Activated CD4-positive, alpha-beta T cell treated with anti-CD3 and anti-CD28 coated beads, Interleukin-2, amount 50 U/mL, for 4 hours (primary cell): Measurements from ENCODE around the gene PLCH2.

Source experiments
- DNase-seq, 2 experiments: peaks; one replicate each; pipeline ENCODE4 v3.0.0-alpha.2; 2020

The PLCH2 gene

DNA sequence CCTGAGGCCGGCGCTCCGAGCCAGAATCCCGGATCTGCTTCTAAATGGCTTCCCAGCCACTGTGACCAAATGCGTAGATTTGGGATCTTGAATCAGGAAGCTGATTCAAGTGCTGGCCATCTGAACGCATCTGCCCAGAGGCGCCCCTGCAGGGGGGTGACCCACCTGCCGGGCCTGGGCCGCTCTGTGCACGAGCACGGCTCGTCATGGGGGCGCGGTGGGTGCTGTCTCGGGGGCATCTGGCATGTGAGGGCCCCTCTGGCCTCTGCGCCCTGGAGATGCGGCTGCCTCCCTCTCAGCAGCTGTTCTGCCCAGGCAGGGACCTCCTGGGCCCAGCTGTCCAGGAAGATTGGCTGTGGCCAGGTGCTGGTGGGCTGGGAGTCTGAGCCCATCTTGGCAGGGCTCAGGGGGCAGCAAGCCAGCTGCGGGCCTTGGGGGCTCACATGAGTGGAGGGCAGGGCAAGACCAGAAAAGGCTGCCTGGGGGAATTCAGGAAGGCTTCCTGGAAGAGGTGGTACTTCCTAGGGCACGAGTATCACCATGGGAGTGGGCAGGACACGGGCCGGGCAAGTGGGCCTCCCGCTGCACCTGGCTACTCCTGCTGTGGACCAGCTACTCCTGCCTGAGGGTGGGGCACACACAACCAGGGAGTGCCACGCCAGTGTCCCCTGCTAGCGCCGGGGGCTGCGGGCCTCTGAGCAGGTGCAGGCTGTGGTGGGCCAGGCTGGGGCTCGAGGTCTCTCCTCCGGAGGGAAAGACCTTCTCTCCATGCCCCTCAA lies 25.1 kb downstream of the PLCH2 start:
- DNase-seq = no peak

GRCh38 chr1:2501820-2502119 lies 25.7 kb downstream of the PLCH2 start:
- no peak for DNase-seq

DNA sequence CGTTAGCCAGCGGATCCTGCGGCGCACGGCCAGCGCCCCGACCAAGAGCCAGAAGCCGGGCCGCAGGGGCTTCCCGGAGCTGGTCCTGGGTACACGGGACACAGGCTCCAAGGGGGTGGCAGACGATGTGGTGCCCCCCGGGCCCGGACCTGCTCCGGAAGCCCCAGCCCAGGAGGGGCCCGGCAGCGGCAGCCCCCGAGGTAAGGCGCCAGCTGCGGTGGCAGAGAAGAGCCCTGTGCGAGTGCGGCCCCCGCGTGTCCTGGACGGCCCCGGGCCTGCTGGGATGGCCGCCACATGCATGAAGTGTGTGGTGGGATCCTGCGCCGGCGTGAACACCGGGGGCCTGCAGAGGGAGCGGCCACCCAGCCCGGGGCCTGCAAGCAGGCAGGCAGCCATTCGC lies 26.1 kb downstream of the PLCH2 start:
- no peak for DNase-seq

DNA sequence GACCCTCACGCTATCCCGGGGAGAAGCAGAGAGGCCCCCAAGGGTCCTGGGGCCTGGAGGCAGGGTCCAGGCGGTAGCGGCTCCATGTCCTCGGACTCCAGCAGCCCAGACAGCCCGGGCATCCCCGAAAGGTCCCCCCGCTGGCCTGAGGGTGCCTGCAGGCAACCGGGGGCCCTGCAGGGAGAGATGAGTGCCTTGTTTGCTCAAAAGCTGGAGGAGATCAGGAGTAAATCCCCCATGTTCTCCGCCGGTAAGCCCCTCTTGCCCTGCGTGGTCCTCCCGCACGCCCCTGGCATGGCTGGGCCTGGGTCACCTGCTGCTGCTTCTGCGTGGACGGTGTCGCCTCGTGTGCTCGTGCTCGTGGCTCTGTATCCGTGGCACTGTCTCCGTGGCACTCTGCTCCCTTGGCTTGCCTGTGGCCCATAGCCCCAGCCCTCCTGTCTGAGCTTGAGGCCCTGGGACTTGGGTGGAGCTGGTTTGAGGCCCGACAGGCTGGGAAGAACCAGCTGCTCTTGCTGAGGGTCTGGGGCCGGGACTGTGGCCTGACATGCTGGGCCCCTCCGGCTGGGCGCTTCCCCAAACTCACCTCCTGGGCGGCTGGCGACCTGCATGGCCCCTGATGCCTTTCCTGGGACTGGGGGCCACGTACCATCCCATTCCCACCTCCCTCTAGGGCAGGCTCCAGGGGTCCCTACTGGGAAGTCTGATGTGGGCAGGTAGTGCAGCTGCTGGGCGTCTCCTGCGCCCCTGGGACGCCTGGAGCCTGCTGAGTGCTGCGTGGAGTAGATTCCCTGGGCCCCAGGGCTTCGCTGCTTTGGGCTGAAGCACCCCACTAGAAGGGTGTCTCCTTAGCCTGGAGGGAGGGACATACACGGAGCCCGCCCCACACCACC lies 26.8 kb downstream of the PLCH2 start:
- no peak for DNase-seq

- DNase-seq = no peak
Observed at GRCh38 chr1:2503554-2504224, 27.6 kb downstream of the PLCH2 start.

- no peak for DNase-seq
Observed at GRCh38 chr1:2504225-2504948, 28.3 kb downstream of the PLCH2 start.

DNA sequence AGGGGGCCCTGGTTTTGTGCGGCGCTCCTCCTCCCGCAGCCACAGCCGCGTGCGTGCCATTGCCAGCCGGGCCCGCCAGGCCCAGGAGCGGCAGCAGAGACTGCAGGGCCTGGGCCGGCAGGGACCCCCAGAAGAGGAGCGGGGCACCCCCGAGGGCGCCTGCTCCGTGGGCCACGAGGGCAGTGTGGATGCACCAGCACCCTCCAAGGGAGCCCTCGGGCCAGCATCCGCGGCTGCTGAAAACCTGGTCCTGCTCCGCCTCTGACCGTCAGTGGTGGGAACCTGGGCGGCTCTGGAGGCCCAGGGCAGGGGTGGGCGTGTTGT lies 28.8 kb downstream of the PLCH2 start:
- no peak for DNase-seq

DNA sequence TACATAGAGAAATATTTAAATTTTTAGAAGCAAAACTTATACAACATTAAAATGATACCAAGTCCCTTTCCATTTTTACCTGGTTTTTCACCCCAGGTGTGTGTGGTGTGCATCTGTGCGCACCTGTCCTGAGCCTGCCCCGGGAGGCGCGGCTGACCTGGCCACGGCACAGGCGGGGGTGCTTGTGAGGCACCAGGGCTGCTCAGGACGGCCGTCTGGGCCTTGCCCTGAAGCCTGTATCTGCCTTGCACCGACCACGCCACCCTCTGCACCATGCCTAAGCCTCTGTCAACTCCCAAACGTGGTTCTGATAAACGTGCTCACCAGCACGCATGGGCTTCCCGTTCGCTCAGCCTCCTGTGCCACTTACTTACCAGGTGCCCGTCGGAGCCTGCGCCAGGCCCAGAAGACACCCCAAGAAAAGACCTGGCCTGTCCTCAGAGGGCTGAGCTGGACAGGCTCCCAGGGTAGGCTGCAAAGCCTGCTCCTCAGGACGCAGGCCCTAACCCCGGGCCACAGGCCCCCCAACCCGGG lies 29.4 kb downstream of the PLCH2 start:
- DNase-seq = no peak

DNA sequence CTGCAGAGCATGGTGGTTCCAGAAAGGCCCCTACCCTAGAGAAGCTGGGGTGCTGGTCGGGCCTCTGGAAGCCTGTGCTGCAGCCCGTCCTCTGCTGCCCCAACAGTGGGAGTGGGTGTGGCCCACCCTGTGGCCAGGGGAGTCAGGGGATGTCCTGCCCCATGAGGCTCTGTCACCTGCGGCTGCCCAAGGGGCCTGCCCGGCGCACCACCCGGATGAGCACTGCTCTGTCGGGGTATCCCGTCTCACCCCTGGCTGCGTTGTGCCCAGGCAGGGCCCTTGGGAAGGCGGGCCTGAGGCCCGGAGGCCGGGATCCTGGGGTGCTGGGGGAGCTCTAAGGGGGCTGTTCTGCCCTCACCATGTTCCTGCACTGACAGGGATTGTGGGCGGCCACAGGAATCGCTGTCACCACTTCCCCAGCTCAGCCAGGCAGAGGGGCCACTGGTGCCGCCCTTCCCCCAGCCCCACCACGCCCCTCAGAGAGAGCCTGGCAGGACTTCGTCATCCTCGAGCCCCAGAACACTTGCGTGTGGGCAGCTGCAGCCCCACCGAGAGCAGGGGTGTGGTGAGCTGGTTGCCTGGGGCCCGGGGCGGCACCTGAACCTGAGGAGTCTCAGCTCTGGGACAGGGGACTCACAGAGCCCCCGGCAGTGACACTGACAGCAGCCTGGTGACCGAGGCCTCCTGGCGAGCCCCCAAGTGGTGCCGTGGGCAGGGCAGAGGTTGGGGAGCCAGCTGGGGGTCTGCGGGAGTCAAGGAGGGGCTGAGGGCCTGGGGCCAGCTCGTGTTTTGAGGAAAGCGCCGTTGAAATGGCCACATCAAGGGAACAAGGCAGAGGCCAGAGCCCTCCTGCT lies 30.1 kb downstream of the PLCH2 start:
- DNase-seq = no peak

DNA sequence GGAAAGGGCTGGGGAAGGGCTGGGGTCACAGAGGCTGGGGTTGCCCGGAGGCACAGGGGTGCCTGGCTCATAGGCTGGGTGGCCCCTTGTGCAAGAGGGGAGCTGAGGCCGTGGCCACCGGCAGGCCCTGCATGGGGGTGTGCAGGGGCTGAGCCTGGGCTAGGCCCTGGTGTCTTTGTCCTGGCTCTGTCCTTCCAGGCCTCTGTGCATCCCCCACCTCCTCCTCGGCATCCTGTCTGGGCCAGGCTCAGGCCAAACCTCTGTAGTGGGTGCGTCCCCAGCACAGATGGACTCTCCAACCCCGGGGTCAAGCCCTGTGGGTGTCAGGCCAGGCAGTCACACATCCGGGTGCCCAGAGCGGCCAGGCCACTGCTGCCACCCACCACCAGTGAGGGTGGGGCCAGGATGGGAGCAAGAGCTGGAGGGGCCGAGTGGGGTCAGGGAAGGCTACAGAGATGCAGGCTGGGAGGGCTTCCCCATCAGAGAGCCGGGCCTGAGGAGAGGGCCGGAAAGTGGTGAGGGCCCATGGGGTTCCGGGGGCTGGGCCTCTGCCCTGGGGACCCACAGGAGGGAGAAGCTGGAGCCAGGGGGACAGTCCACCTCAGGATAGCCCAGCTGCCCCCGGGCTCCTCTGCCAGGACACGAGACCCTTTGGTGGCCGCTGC lies 30.9 kb downstream of the PLCH2 start:
- DNase-seq = no peak

- DNase-seq = no peak
Observed at GRCh38 chr1:2507744-2508155, 31.7 kb downstream of the PLCH2 start.

DNA sequence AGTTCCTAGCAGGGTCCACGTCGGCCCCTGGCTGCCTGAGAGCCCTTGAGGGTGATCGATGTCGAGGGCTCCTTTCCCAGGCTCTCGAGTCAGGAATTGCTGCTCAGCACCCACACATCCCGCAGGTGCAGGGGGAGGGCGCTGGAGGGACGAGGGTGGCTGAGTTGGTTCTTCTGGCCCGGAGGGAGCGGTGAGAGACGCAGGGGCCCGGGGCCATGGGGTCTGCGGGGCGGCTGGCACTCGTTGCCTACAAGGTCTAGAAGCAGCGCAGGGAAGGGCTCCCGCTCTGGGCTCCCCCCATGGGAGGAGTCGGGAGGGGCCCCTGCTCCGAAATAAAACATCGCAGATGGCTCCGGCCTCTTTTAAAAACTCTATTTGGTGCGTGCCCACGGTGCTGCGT lies 32.1 kb downstream of the PLCH2 start:
- DNase-seq = no peak

- DNase-seq = no peak
Observed at GRCh38 chr1:2508751-2509150, 32.7 kb downstream of the PLCH2 start.

DNA sequence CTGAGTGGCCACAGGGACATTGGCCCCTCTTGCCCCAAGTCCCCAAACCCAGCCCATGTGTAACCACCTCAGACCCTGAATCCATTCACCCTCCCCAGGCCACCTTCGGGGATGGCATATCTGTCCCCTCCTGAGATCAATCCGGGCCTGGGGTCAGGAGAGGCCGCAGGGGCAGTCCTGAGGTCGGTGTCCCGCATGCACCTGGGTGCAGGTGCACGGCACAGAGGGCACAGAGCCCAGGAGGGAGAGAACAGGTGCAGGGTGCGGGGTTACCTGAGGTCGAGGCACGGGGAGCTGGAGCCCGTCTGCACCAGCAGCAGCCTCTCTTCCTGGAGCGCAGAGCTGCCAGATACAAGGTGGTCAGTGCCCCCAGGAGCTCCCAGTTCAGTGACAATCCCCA lies 33.5 kb downstream of the PLCH2 start:
- DNase-seq = no peak

DNA sequence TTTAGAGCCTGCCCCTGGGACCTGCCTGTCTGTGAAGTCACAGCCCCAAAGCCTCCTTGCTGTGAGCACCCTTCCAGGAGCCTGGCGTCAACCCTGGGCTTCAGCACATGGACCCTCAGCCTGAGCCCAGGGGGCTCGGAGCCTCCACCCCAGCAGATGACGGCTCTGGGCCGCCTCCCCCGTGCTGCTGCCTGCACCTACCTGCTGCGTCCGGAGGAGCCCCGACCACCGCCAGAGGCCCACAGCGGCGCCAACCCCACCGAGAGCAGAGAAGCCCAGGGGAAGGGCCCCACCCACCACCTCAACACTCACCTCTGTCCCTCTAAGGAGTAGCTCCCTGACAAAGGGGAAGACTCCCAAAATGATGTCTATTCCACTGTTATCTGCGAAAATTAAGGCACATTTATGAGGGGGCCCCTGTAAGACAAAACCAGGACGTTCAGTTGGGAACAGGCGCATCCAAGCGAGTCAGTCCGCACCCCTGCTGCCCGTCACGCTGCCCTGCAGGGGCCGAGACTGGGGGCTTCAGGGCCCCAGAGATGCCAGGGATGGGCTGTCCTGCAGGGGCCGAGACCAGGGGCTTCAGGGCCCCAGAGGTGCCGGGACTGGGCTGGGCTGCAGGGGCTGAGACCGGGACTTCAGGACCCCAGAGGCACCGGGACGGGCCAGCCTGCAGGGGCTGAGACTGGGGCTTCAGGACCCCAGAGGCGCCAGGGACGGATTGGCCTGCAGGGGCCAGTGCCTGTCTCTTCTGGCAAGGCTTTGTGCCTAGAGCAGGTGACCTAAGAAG lies 34.5 kb downstream of the PLCH2 start:
- no peak for DNase-seq

DNA sequence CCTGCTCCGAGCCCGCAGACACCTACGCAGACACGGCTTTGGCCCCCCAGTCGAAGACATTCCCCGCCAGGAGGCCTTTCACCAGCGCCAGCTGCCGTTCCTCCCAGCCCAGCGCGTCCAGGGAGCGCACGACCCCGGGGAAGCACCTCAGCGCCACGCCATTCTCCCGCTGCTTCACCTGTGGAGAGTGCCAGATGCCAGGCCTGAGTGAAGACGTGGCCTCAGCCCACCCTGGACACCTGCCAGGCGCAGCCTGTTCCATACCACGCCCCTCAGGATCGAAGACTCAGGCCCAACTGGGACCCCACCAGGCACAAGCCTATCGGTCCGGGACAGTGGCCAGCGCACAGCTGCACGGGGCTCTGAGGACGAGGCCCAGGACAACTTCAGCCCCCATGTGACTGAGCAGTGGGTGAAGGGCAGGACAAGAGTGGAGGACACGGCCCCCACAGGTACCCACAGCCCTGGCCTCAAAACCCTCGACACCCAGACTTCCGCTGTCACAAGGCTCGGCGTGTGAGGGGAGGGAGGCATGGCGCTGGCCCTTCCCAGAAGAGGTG lies 36.9 kb downstream of the PLCH2 start:
- DNase-seq = no peak

DNA sequence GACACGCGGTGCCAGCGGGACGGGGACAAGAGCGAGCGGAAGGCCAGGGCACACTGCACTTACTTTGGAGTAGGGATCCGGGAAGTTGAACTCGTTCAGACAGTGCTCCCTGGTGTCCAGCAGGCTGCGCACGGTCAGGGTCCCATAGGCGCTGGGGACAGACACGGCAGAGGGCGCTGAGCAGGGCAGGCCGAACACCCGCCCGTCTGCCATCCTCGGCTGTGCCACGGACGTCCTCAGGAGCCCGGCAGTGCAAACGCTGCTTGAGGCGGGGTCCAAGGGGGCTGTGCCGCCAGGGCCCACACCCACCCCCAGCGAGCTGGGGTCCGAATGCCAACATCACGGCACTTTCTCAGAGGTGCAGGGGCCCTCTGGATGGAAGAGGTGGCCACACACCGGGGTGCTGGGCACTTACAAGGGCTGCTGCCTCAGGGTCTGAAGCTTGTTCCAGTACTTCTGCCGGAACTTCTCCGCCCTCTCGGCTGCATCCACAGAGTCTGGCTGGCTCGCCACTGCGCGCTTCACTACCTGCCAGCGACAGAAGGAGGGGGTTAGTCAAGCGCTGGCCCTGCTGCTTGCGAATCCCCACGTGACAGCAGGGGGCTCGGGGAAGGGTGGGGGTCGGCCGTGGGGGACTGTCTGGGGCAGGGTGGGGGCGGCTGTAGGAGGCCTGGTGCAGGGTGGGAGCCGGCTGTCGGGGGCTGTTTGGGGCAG lies 38.0 kb downstream of the PLCH2 start:
- DNase-seq = no peak

DNA sequence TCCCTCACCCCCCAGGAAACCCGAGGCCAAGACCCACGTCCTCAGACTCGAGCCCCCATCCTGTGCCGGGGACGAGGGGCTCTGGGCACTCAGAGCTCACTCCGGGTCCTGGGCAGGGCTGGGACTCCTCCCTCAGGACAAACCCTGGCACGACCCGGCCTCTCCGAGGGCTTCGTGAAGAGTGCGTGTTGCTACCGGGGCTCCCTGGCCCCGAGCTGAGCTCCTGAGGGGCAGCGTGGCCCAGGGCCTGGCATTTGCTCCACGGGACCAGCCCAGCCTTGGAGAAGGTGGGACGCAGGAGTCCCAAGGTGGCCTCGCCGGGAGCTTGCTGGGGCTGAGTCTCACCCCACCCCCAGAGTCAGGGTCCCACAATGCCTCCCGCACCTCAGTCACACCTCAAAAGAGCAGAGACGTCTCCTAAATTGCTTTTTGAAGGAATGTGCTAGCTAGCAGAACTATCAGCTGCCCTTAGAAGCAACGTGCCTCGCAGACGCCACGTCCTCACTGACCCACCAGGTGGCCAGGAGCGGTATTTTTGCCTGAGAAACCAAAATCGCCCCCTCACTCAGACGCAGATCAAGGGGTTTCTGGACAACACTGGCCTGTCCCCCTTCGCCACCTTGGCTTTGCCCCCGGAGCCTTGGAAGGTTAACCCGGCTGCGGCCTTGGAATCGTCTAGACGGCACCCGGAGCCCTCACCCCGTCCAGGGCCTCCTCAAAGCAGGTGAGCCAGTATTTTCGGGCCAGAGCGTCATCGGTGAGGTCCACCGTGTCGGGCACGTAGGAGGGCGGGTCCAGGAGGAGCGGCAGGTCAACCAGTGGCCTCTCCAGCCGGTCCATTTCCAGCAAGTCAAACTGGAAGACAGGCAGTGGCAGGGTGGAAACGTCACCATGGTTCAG lies 39.0 kb downstream of the PLCH2 start:
- DNase-seq = no peak

- DNase-seq = no peak
Observed at GRCh38 chr1:2515763-2516080, 39.6 kb downstream of the PLCH2 start.
